ENCODE results near the gene SNURF.
"Not testable (repeated sequence)": the region's sequence is repeated elsewhere in the genome, so short reads cannot be mapped to it uniquely, and the experiment has no call there.

The SNURF gene

GRCh38 chr15:24954783-24955530, at the start of gene SNURF, which contains the start of gene SNRPN:
SNURF (plus strand) TSS chr15:24954987; CDS start chr15:24955049, 62 bp downstream.
SNRPN (plus strand) TSS chr15:24954987; CDS start chr15:24974454, 19,467 bp downstream.
- peak; percentile 10 to 16 for DNase-seq (ENCODE audit: low read depth in 2 of 2)

- DNase-seq (ENCODE audit: low read depth in 2 of 2) = no peak
Measured at GRCh38 chr15:24916305-24917009, 38.3 kb upstream of the SNURF start.

DNA sequence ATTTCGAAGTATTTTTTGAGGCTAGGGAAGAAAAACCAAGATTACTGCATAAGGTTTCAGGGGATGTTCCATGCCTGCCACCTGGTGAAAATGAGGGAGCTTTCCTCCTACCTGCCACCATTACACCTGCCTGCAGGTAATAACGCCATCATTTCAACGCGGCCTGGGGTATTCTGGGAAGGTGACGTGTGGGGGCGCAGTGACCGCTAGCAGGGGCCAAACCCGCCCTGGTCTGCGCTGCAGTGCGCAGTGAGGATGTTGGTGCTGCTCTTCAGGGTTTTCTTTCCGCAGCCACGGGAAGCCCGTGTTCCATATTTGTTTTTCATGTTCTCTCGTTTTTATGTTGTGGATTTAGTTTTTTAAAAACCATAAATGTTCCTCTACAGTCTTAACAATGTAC, 37.4 kb upstream of the SNURF start:
- no peak for DNase-seq (ENCODE audit: low read depth in 2 of 2)

DNA sequence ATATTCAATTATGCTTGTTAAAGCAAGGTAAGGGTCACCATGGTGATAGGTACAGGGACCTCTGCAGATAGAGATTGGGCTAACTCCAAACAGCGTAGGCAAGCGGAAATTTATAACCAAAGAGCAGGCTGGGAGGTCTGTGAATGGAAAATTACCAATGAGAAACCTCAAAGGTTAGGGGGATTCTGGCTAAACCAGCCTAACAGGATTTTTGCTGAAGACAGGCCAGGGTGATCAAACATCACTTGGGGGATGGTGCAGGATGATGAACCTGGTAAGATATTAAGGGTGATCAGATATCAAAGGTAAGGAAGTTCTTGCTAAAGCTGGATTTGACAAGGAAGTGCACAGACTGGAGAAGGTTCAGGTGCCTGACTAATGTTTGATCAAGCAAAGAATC, 35.3 kb upstream of the SNURF start:
- no peak for DNase-seq (ENCODE audit: low read depth in 2 of 2)

DNA sequence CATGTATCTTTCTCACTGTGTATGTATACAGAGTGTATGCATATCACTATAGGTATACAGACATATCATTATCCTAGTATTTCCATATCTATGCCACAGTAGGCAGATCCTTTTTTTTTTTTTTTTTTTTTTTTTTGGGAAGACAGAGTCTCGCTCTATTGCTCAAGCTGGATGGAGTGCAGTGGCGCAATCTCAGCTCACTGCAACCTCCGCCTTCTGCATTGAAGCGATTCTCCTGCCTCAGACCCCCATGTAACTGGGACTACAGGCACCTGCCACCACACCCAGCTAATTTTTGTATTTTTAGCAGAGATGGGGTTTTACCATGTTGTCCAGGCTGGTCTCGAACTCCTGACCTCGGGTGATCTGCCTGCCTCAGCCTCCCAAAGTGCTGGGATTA, 32.0 kb upstream of the SNURF start:
- not testable (repeated sequence) for DNase-seq (ENCODE audit: low read depth in 2 of 2)

- DNase-seq (ENCODE audit: low read depth in 2 of 2) = no peak
Measured at GRCh38 chr15:24924153-24924552, 30.6 kb upstream of the SNURF start.

- no peak for DNase-seq (ENCODE audit: low read depth in 2 of 2)
Measured at GRCh38 chr15:24924621-24925020, 30.2 kb upstream of the SNURF start.

- not testable (repeated sequence) for DNase-seq (ENCODE audit: low read depth in 2 of 2)
Measured at GRCh38 chr15:24931874-24932732, 22.7 kb upstream of the SNURF start.

- DNase-seq (ENCODE audit: low read depth in 2 of 2) = no peak
Measured at GRCh38 chr15:24933716-24934115, 21.1 kb upstream of the SNURF start.

GRCh38 chr15:24938224-24938623, 16.6 kb upstream of the SNURF start:
- DNase-seq (ENCODE audit: low read depth in 2 of 2) = not testable (repeated sequence)

DNA sequence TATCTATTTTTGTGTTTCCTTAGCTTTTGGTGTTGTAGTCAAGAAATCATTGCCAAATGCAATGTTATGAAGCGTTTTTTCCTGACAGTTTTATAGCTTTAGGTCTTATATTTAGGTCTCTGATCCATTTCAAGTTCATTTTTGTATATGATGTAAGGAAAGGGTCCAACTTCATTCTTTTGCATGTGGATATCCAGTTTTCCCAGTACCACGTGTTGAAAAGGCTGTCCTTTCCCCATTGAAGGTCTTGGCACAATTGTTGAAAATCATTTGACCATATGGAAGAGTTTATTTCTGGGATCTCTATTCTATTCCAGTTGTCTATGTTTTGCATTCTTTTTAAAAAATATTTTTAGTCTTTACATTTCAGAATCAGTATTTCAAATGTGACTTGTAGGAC, 14.6 kb upstream of the SNURF start:
- DNase-seq (ENCODE audit: low read depth in 2 of 2) = no peak

- DNase-seq (ENCODE audit: low read depth in 2 of 2) = no peak
Measured at GRCh38 chr15:24943361-24943760, 11.4 kb upstream of the SNURF start.

GRCh38 chr15:24944954-24945353, 9.8 kb upstream of the SNURF start:
- no peak for DNase-seq (ENCODE audit: low read depth in 2 of 2)

DNA sequence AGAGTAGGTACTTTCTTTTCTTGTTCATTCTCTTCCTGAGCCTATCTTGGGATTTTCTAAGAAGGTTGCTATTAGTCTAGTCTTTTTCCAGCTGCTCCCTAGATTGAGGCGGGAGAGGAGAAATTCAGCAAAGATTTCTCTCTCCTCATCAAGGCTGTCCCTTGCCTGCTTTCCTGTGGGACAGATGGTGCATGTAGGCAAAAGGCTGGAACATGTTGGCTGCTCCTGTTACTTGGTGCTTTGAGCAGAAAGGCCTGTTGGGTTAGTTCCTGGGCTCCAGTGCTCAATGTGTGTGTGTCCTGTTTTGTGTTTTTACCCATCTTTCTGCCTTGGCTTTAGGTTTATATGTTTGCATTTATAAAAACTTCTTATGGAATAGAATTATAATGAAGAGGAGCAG, 9.1 kb upstream of the SNURF start:
- no peak for DNase-seq (ENCODE audit: low read depth in 2 of 2)

GRCh38 chr15:24948495-24948894, 6.3 kb upstream of the SNURF start:
- DNase-seq (ENCODE audit: low read depth in 2 of 2) = no peak

DNA sequence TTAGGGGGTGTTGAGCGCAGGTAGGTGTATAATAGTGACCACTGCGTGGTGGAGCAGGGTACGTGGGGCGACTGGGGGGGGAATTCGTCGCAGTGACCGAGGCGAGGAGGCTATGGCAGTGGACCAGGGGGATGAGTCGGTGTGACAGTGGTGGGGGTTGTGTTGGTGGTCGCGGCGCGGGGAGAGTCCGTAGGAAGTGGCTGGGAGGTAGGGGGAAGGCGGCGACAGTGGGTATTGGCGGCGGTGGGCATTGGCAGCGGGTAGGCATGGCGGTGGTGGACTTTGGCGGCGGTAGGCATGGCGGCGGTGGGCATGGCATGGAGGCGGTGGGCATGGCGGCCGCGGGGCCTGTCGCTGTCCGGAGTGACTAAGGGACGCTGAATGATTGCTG, 739 bp downstream of the SNURF start:
- DNase-seq (ENCODE audit: low read depth in 2 of 2) = no peak

- DNase-seq (ENCODE audit: low read depth in 2 of 2) = peak; percentile 26 to 34
Measured at GRCh38 chr15:24956111-24956838, 1.5 kb downstream of the SNURF start.

DNA sequence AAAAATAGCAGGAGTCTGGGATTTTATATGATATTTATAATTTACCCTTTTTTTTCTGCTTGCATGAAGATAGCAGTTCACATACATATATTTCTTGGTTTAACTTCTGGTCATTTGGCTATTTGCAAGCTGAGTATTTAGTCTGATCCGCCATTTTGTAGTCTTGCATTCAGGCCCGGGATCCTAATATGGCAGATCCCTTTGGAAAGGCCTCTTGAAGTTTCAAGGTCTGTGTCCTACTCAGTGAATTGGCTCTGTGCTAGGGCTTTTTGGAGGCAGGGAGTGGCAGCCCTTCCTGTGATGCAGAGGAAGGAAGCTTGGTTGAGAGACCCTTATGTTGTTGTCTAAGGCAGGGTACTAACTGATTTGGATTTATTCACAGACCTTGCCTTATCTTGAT, 2.9 kb downstream of the SNURF start:
- no peak for DNase-seq (ENCODE audit: low read depth in 2 of 2)

- DNase-seq (ENCODE audit: low read depth in 2 of 2) = no peak
Measured at GRCh38 chr15:24961967-24962366, 7.2 kb downstream of the SNURF start.

GRCh38 chr15:24962880-24963279, 8.1 kb downstream of the SNURF start:
- no peak for DNase-seq (ENCODE audit: low read depth in 2 of 2)

- no peak for DNase-seq (ENCODE audit: low read depth in 2 of 2)
Measured at GRCh38 chr15:24966364-24967103, 11.7 kb downstream of the SNURF start.

Data from fibroblast of skin of left quadriceps (primary cell).